K562 (cell line): ENCODE data around the gene CDK14. TPM values are rescaled to one million over a fixed set of nuclear protein-coding genes. Genes with fewer than 3 reads are reported as not detected.

Source experiments
- ATAC-seq: fragments of 200-7000 bp; cut with Tn5 transposase; 3 replicates; pipeline ENCODE4 v1.9.1; 2020; ENCODE audit warnings: moderate library complexity
- BruUV-seq: library from RNA; stranded (reverse); fragments of 400-500 nt; replicated peaks from 2 replicates; lab custom pipeline; 2021; lab: Mats Ljungman, UMichigan
- CTCF ChIA-PET: fragments of 300-600 bp; formaldehyde crosslinking; extraction: SDS; loops from one replicate; lab custom pipeline; 2021; ENCODE audit warnings: low intra/inter-chr PET ratio; lab: Yijun Ruan, JAX
- POLR2A ChIA-PET: fragments of 300-600, 350-650 bp; sonication (Branson Sonifier 250); formaldehyde crosslinking; extraction: SDS; loops from one replicate; lab custom pipeline; 2021; ENCODE audit warnings: antibody characterized with exemption, inconsistent platforms; lab: Yijun Ruan, JAX
- DNase-seq, 4 experiments: peaks; one replicate each; pipeline versions ENCODE4 v3.0.0 to v3.0.0-alpha.2; 2011 to 2018; ENCODE audit warnings: low spot score in 3 of 4, mixed read lengths in 3 of 4; ENCODE audit errors: extremely low read depth in 1 of 4
- FAIRE-seq: peaks from 2 replicates; lab custom pipeline; 2011; peaks lifted over from hg19 to GRCh38; lab: Jason Lieb, UNC
- H2AFZ ChIP-seq: 2 replicates; pipeline ENCODE4 v1.6.0; 2011; ENCODE audit warnings: low read depth, low read length, control low read depth, inconsistent platforms
- H3K27ac ChIP-seq: fragments of 200-600 bp; 3 replicates; pipeline ENCODE4 v1.8.0; 2011; ENCODE audit warnings: low read depth, mild to moderate bottlenecking, control low read depth, inconsistent platforms, low read length, moderate library complexity, mixed read lengths; ENCODE audit errors: extremely low read depth
- H3K27me3 ChIP-seq, 2 experiments: fragments of 300-600 bp in 1 of 2; 2 replicates in 1 of 2; 3 replicates in 1 of 2; pipeline versions ENCODE4 v1.6.0 to v1.8.0; 2011; ENCODE audit warnings: inconsistent platforms in 2 of 2, low read length in 2 of 2, mild to moderate bottlenecking in 1 of 2, mixed read lengths in 1 of 2, moderate library complexity in 1 of 2; ENCODE audit not compliant: control insufficient read depth in 2 of 2, insufficient read depth in 2 of 2
- H3K36me3 ChIP-seq: fragments of 300-600 bp; 3 replicates; pipeline ENCODE4 v1.8.0; 2011; ENCODE audit warnings: mild to moderate bottlenecking, low read length, inconsistent platforms; ENCODE audit not compliant: control insufficient read depth, insufficient read depth
- H3K4me1 ChIP-seq, 2 experiments: fragments of 200-600 bp in 1 of 2; replicated peaks in 1 of 2; 2 replicates in 1 of 2; 3 replicates in 1 of 2; pipeline versions ENCODE4 v1.5.1 to v1.8.0; 2011; ENCODE audit warnings: inconsistent platforms in 2 of 2, low read length in 2 of 2, mild to moderate bottlenecking in 1 of 2, mixed read lengths in 1 of 2, moderate library complexity in 1 of 2; ENCODE audit not compliant: control insufficient read depth in 2 of 2, insufficient read depth in 2 of 2
- H3K4me2 ChIP-seq: 2 replicates; pipeline ENCODE4 v1.6.1; 2011; ENCODE audit warnings: low read length, control low read depth, inconsistent platforms, mixed read lengths; ENCODE audit not compliant: insufficient read depth
- H3K4me3 ChIP-seq: fragments of 200-600 bp; sonication (generic), shearing (Covaris generic); 2 replicates; pipeline ENCODE4 v1.5.1; 2016; ENCODE audit warnings: control low read depth, inconsistent platforms
- H3K79me2 ChIP-seq: fragments of 200-600 bp; 3 replicates; pipeline ENCODE4 v1.8.0; 2011; ENCODE audit warnings: low read length, inconsistent platforms; ENCODE audit not compliant: control insufficient read depth, insufficient read depth
- H3K9ac ChIP-seq, 2 experiments: 2 replicates each; pipeline versions ENCODE4 v1.6.0 to v1.6.1; 2011; ENCODE audit warnings: low read depth in 2 of 2, low read length in 2 of 2, control low read depth in 1 of 2, inconsistent platforms in 1 of 2, mild to moderate bottlenecking in 1 of 2, mixed read lengths in 1 of 2; ENCODE audit not compliant: insufficient read depth in 1 of 2
- H3K9me1 ChIP-seq: one replicate; pipeline ENCODE4 v1.6.0; 2011; ENCODE audit warnings: inconsistent platforms, mild to moderate bottlenecking, low read length, moderate library complexity; ENCODE audit not compliant: control insufficient read depth, insufficient read depth
- H3K9me3 ChIP-seq: replicated peaks from 2 replicates; pipeline ENCODE4 v1.5.1; 2011; ENCODE audit warnings: low read depth, low read length, inconsistent platforms; ENCODE audit not compliant: control insufficient read depth, insufficient read depth
- H4K20me1 ChIP-seq: replicated peaks from 2 replicates; pipeline ENCODE4 v1.6.1; 2011; ENCODE audit warnings: low read length, inconsistent platforms, mixed read lengths; ENCODE audit not compliant: control insufficient read depth, insufficient read depth
- DLX4 ChIP-seq: fragments of 250-450 bp; sonication (Bioruptor Pico); IDR thresholded peaks from 2 replicates; pipeline ENCODE4 v1.6.1; 2021; ENCODE audit warnings: mild to moderate bottlenecking
- L3MBTL2 ChIP-seq: fragments of 450-650 bp; IDR thresholded peaks from 2 replicates; pipeline ENCODE4 v1.6.1; 2016; ENCODE audit warnings: mild to moderate bottlenecking, moderate library complexity
- MLLT1 ChIP-seq, 2 experiments: fragments of 450-650 bp; IDR thresholded peaks; 2 replicates each; pipeline ENCODE4 v1.6.1; 2016
- MNT ChIP-seq, 2 experiments: fragments of 450-650 bp; conservative IDR thresholded peaks; 2 replicates each; pipeline ENCODE4 v1.6.1; 2017; ENCODE audit warnings: mild to moderate bottlenecking in 2 of 2, moderate library complexity in 2 of 2
- PHB ChIP-seq: fragments of 250-450 bp; sonication (Bioruptor Pico); IDR thresholded peaks from 2 replicates; pipeline ENCODE4 v1.5.0; 2021
- TFAM ChIP-seq: fragments of 250-450 bp; sonication (Bioruptor Pico); conservative IDR thresholded peaks from 2 replicates; pipeline ENCODE4 v1.5.0; 2021; ENCODE audit warnings: mild to moderate bottlenecking, moderate library complexity
- TOE1 ChIP-seq, 2 experiments: fragments of 450-650 bp in 1 of 2; sonication (generic) in 1 of 2; formaldehyde crosslinking in 1 of 2; IDR thresholded peaks; 2 replicates each; pipeline versions ENCODE4 v1.7.1 to v1.8.0; 2016 to 2022; ENCODE audit warnings: borderline replicate concordance in 2 of 2, mild to moderate bottlenecking in 2 of 2, antibody characterized with exemption in 1 of 2, inconsistent platforms in 1 of 2, low read depth in 1 of 2, missing genetic modification reagents in 1 of 2, moderate library complexity in 1 of 2
- ZBTB40 ChIP-seq, 2 experiments: fragments of 450-650 bp in 1 of 2; sonication (generic) in 1 of 2; formaldehyde crosslinking in 1 of 2; IDR thresholded peaks; 2 replicates each; pipeline versions ENCODE4 v1.7.1 to v1.9.0; 2016 to 2022; ENCODE audit warnings: inconsistent platforms in 1 of 2, mild to moderate bottlenecking in 1 of 2, missing genetic modification reagents in 1 of 2
- ZNF316 ChIP-seq: fragments of 450-650 bp; IDR thresholded peaks from 2 replicates; pipeline ENCODE4 v1.6.1; 2016
- ZNF77 ChIP-seq: fragments of 250-450 bp; sonication (Bioruptor Pico); IDR thresholded peaks from 2 replicates; pipeline ENCODE4 v1.5.0; 2020
- in situ Hi-C: fragments of 300-500 bp; cut with MboI; formaldehyde crosslinking; loops from 4 replicates; pipeline ENCODE4 v1.15.0; 2018; ENCODE audit warnings: inconsistent platforms, mixed read lengths
- intact Hi-C: fragments of 100-400 bp; cut with micrococcal nuclease; formaldehyde crosslinking; loops from 2 replicates; pipeline ENCODE4 v1.14.2; 2022
- polyA plus RNA-seq, 8 experiments: library from polyadenylated mRNA; depleted of rRNA in 4 of 8; stranded (reverse) in 5 of 8; unstranded in 3 of 8; fragments of >200 nt; fragmentation: Nextera tagmentation in 2 of 8; fragmentation: Illumina TruSeq in 1 of 8; extraction: Ambion mirVana in 2 of 8; extraction: Trizol in 1 of 8; gene quantifications; 2 replicates each; pipeline versions ENCODE4 v1.2.1 to v1.2.3, GENCODE V29; 2011 to 2014; ENCODE audit warnings: inconsistent platforms in 1 of 8, missing spikeins in 1 of 8
- total RNA-seq, 7 experiments: library from RNA; depleted of rRNA in 6 of 7; stranded (reverse); fragments of >200 nt in 6 of 7; fragmentation: Illumina TruSeq in 2 of 7; extraction: Trizol in 2 of 7; gene quantifications; 2 replicates each; pipeline versions ENCODE4 v1.2.1 to v1.2.3, GENCODE V29; 2011 to 2021; ENCODE audit warnings: low replicate concordance in 1 of 7

Gene CDK14
- total and polyA plus RNA-seq, 9 of the 15 experiments (the other 6 are each of a cell fraction or from before 2014, with no cell fraction given), result 0.03 to 0.91 (median 0.16) TPM

GRCh38 chr7:91181949-91182348 is 585.8 kb downstream of the CDK14 start:
- Histone ChIP-seq H3K9me1 (no peaks in the 10 kb centered on the region), H3K27me3 (peaks cover 0 to 4% of the 10 kb centered on the region in 2 experiments; a peak in 2 of 5 replicates), H3K4me1 (no peaks in the 10 kb centered on the region), H4K20me1 (no peaks in the 10 kb centered on the region), H3K4me3 (no peak overlapping the region), H3K9ac (no peak overlapping the region), H3K36me3 (no peaks in the 10 kb centered on the region), H3K4me2 (no peak overlapping the region), H3K9me3 (no peaks in the 10 kb centered on the region), H3K27ac (no peak overlapping the region), H2AFZ (no peak overlapping the region), H3K79me2 (no peaks in the 10 kb centered on the region)
- no peak for FAIRE-seq
- intact Hi-C loops, result no loop called here
- in situ Hi-C loops, result no loop called here
- ATAC-seq, result no peak
- POLR2A ChIA-PET, result no interaction called here
- no TSS peak for BruUV-seq
- CTCF ChIA-PET, result no interaction called here
- no peak for DNase-seq
- TF ChIP-seq DLX4 (CRISPR knock-in tag), result no peak
- no peak for TF ChIP-seq ZBTB40 (IDR thresholded peaks at IDR 0.05)
- TF ChIP-seq ZBTB40 (CRISPR knock-in tag; IDR thresholded peaks at IDR 0.05), result no peak
- TF ChIP-seq MLLT1 (IDR thresholded peaks at IDR 0.05), result no peak
- TF ChIP-seq TOE1 (IDR thresholded peaks at IDR 0.05; ENCODE audit: borderline replicate concordance), result no peak
- no peak for TF ChIP-seq TOE1 (CRISPR knock-in tag; IDR thresholded peaks at IDR 0.05; ENCODE audit: borderline replicate concordance, low read depth)
- TF ChIP-seq L3MBTL2, result no peak
- no peak for TF ChIP-seq ZNF316
- TF ChIP-seq MNT (conservative IDR thresholded peaks at IDR 0.05), result no peak
- TF ChIP-seq TFAM (CRISPR knock-in tag), result no peak
- TF ChIP-seq ZNF77 (CRISPR knock-in tag), result no peak
- no peak for TF ChIP-seq PHB (CRISPR knock-in tag)
